Measurements from ENCODE around the gene TTF1.
"Not testable (repeated sequence)": the region's sequence is repeated elsewhere in the genome, so short reads cannot be mapped to it uniquely, and the experiment has no call there.

The TTF1 gene

GRCh38 chr9:132413926-132414325, 7.3 kb upstream of the TTF1 start:
- no peak for DNase-seq (ENCODE audit: low read depth)

- no peak for DNase-seq (ENCODE audit: low read depth)
These were observed 5.4 kb upstream of the TTF1 start for GRCh38 chr9:132412089-132412488.

- peak; percentile 26 for DNase-seq (ENCODE audit: low read depth)
These were observed 4.5 kb upstream of the TTF1 start for GRCh38 chr9:132411091-132411508.

GRCh38 chr9:132410642-132411041, 4.0 kb upstream of the TTF1 start:
- no peak for DNase-seq (ENCODE audit: low read depth)

- no peak for DNase-seq (ENCODE audit: low read depth)
These were observed 3.3 kb upstream of the TTF1 start, which contains the start of gene CFAP77 for GRCh38 chr9:132409828-132410528. Gene CFAP77, plus strand, starts transcription at chr9:132410211. Its CDS starts 61 bp downstream, at chr9:132410272.

GRCh38 chr9:132408521-132408920, 1.9 kb upstream of the TTF1 start:
- DNase-seq (ENCODE audit: low read depth), result no peak

- no peak for DNase-seq (ENCODE audit: low read depth)
These were observed 556 bp upstream of the TTF1 start for GRCh38 chr9:132407196-132407595.

- no peak for DNase-seq (ENCODE audit: low read depth)
These were observed 2.3 kb downstream of the TTF1 start for GRCh38 chr9:132404228-132404881.

GRCh38 chr9:132401824-132402223, 4.8 kb downstream of the TTF1 start:
- DNase-seq (ENCODE audit: low read depth), result no peak

GRCh38 chr9:132395560-132395959, 11.1 kb downstream of the TTF1 start:
- no peak for DNase-seq (ENCODE audit: low read depth)

GRCh38 chr9:132391449-132391848, 15.2 kb downstream of the TTF1 start:
- no peak for DNase-seq (ENCODE audit: low read depth)

GRCh38 chr9:132390966-132391365, 15.7 kb downstream of the TTF1 start:
- DNase-seq (ENCODE audit: low read depth), result no peak

GRCh38 chr9:132387133-132387532, 19.5 kb downstream of the TTF1 start:
- DNase-seq (ENCODE audit: low read depth), result no peak

GRCh38 chr9:132384376-132384775, 22.3 kb downstream of the TTF1 start:
- DNase-seq (ENCODE audit: low read depth), result no peak

GRCh38 chr9:132383462-132383883, 23.2 kb downstream of the TTF1 start:
- no peak for DNase-seq (ENCODE audit: low read depth)

GRCh38 chr9:132381966-132382541, 24.6 kb downstream of the TTF1 start:
- DNase-seq (ENCODE audit: low read depth), result no peak

GRCh38 chr9:132378416-132378815, 28.2 kb downstream of the TTF1 start:
- DNase-seq (ENCODE audit: low read depth), result not testable (repeated sequence)

GRCh38 chr9:132377769-132378168, 28.9 kb downstream of the TTF1 start:
- not testable (repeated sequence) for DNase-seq (ENCODE audit: low read depth)

GRCh38 chr9:132372177-132373095, 34.2 kb downstream of the TTF1 start:
- no peak for DNase-seq (ENCODE audit: low read depth)

GRCh38 chr9:132370592-132370991, 36.0 kb downstream of the TTF1 start:
- no peak for DNase-seq (ENCODE audit: low read depth)

- no peak for DNase-seq (ENCODE audit: low read depth)
These were observed 37.2 kb downstream of the TTF1 start for GRCh38 chr9:132369421-132369820.
